GM23338 (cell line): Measurements from ENCODE around the gene TBCE.

Source experiments
- CREB1 ChIP-seq: fragments of 250-450 bp; sonication (Bioruptor Pico); IDR thresholded peaks from 2 replicates; pipeline ENCODE4 v1.5.0; 2020; ENCODE audit warnings: low read depth, mild to moderate bottlenecking, moderate library complexity
- EZH2 ChIP-seq: fragments of 200-600 bp; sonication (generic); IDR thresholded peaks from one replicate; pipeline ENCODE4 v1.8.0; 2017; ENCODE audit warnings: antibody characterized with exemption, mild to moderate bottlenecking, low read depth; ENCODE audit not compliant: unreplicated experiment
- EZH2phosphoT487 ChIP-seq: fragments of 200-600 bp; sonication (generic); IDR thresholded peaks from one replicate; pipeline ENCODE4 v1.8.1; 2018; ENCODE audit warnings: antibody characterized with exemption; ENCODE audit not compliant: unreplicated experiment
- JUNB ChIP-seq: IDR thresholded peaks from one replicate; pipeline ENCODE4 v1.6.1; 2016; ENCODE audit warnings: antibody characterized with exemption; ENCODE audit not compliant: unreplicated experiment
- NANOG ChIP-seq: IDR thresholded peaks from 2 replicates; pipeline ENCODE4 v1.6.1; 2016; ENCODE audit warnings: antibody characterized with exemption, borderline replicate concordance
- POLR2AphosphoS5 ChIP-seq: IDR thresholded peaks from 2 replicates; pipeline ENCODE4 v1.6.1; 2016; ENCODE audit warnings: antibody characterized with exemption, low read depth
- STAT1 ChIP-seq: IDR thresholded peaks from one replicate; pipeline ENCODE4 v1.6.1; 2016; ENCODE audit warnings: antibody characterized with exemption; ENCODE audit not compliant: unreplicated experiment
- ZNF114 ChIP-seq: fragments of 250-450 bp; sonication (Bioruptor Pico); IDR thresholded peaks from 2 replicates; pipeline ENCODE4 v1.5.0; 2020; ENCODE audit warnings: mild to moderate bottlenecking, moderate library complexity
- ZNF331 ChIP-seq: fragments of 250-450 bp; sonication (Bioruptor Pico); IDR thresholded peaks from 2 replicates; pipeline ENCODE4 v1.5.0; 2020; ENCODE audit warnings: low read depth, mild to moderate bottlenecking, moderate library complexity
- TF ChIP-seq, protein P1 (sequence below), 2 experiments: fragments of 200-600 bp in 1 of 2; sonication (generic) in 1 of 2; conservative IDR thresholded peaks; 2 replicates each; pipeline versions ENCODE4 v1.5.1 to v1.6.1; 2016 to 2017; ENCODE audit warnings: antibody characterized with exemption in 2 of 2, low read depth in 2 of 2, mild to moderate bottlenecking in 2 of 2, moderate library complexity in 1 of 2
- TF ChIP-seq, protein P2 (sequence below): IDR thresholded peaks from one replicate; pipeline ENCODE4 v1.6.1; 2018; ENCODE audit warnings: antibody characterized with exemption; ENCODE audit not compliant: unreplicated experiment
- TF ChIP-seq, protein P3 (sequence below): IDR thresholded peaks from 2 replicates; pipeline ENCODE4 v1.6.1; 2016; ENCODE audit warnings: antibody characterized with exemption

DNA sequence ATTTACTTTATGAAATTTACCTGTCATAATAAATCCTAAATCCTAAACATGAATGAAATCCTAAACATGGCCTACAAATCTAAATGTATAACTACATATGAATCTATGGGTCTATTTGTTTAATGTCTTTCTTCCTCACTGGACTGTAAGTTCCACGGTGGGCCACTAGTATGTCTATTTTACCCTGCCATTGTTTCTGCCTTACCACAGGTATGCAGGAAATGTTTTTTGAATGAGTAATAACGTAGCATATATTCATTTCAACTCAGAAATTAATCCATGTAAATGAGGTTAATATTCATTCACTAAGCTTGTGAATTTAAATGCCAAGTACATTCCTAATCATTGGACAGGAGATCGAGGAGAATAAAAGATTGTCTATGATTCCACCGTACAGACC is 101.7 kb downstream of the TBCE start:
- TF ChIP-seq EZH2phosphoT487 (no peak), EZH2 (no peak), POLR2AphosphoS5 (no peak), STAT1 (no peak), NANOG (no peak), CREB1 (CRISPR knock-in tag) (no peak), ZNF331 (CRISPR knock-in tag) (no peak), JUNB (no peak), ZNF114 (CRISPR knock-in tag) (no peak)
- TF ChIP-seq, protein P1, sequence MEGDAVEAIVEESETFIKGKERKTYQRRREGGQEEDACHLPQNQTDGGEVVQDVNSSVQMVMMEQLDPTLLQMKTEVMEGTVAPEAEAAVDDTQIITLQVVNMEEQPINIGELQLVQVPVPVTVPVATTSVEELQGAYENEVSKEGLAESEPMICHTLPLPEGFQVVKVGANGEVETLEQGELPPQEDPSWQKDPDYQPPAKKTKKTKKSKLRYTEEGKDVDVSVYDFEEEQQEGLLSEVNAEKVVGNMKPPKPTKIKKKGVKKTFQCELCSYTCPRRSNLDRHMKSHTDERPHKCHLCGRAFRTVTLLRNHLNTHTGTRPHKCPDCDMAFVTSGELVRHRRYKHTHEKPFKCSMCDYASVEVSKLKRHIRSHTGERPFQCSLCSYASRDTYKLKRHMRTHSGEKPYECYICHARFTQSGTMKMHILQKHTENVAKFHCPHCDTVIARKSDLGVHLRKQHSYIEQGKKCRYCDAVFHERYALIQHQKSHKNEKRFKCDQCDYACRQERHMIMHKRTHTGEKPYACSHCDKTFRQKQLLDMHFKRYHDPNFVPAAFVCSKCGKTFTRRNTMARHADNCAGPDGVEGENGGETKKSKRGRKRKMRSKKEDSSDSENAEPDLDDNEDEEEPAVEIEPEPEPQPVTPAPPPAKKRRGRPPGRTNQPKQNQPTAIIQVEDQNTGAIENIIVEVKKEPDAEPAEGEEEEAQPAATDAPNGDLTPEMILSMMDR (conservative IDR thresholded peaks at IDR 0.05; ENCODE audit: low read depth in 2 of 2), result no peak
- TF ChIP-seq, protein P2, sequence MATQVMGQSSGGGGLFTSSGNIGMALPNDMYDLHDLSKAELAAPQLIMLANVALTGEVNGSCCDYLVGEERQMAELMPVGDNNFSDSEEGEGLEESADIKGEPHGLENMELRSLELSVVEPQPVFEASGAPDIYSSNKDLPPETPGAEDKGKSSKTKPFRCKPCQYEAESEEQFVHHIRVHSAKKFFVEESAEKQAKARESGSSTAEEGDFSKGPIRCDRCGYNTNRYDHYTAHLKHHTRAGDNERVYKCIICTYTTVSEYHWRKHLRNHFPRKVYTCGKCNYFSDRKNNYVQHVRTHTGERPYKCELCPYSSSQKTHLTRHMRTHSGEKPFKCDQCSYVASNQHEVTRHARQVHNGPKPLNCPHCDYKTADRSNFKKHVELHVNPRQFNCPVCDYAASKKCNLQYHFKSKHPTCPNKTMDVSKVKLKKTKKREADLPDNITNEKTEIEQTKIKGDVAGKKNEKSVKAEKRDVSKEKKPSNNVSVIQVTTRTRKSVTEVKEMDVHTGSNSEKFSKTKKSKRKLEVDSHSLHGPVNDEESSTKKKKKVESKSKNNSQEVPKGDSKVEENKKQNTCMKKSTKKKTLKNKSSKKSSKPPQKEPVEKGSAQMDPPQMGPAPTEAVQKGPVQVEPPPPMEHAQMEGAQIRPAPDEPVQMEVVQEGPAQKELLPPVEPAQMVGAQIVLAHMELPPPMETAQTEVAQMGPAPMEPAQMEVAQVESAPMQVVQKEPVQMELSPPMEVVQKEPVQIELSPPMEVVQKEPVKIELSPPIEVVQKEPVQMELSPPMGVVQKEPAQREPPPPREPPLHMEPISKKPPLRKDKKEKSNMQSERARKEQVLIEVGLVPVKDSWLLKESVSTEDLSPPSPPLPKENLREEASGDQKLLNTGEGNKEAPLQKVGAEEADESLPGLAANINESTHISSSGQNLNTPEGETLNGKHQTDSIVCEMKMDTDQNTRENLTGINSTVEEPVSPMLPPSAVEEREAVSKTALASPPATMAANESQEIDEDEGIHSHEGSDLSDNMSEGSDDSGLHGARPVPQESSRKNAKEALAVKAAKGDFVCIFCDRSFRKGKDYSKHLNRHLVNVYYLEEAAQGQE, result no peak
- TF ChIP-seq, protein P3, sequence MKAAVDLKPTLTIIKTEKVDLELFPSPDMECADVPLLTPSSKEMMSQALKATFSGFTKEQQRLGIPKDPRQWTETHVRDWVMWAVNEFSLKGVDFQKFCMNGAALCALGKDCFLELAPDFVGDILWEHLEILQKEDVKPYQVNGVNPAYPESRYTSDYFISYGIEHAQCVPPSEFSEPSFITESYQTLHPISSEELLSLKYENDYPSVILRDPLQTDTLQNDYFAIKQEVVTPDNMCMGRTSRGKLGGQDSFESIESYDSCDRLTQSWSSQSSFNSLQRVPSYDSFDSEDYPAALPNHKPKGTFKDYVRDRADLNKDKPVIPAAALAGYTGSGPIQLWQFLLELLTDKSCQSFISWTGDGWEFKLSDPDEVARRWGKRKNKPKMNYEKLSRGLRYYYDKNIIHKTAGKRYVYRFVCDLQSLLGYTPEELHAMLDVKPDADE, result no peak
